NT2/D1 (cell line): ENCODE measurements around the gene MRAP.

Experiments
- SUZ12 ChIP-seq: IDR thresholded peaks from 2 replicates; pipeline ENCODE4 v1.6.1; 2011; ENCODE audit not compliant: insufficient read length, insufficient read depth; ENCODE audit errors: extremely low read depth
- YY1 ChIP-seq: IDR thresholded peaks from 2 replicates; pipeline ENCODE4 v1.6.1; 2011; ENCODE audit not compliant: insufficient read length, insufficient read depth

DNA sequence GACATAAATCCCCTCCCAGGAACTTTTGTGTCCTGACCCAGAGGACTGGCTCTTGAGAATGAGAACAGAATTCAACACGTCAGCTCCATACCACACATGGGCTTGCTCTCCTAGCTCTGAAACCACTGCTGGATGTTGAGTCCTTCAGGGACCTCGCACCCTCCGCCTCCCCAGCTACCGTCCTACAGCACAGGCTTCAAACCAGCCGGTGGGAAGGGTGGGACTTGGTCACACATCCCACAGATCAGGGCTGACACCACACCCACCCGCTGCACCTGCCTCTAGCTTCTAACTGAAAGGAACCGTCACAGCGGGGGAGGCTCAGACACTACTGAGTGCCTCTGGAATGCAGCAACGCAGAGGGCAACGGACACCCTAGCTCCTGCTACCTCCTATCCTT is 24.0 kb downstream of the MRAP start:
- TF ChIP-seq YY1, result no peak
- no peak for TF ChIP-seq SUZ12
